HG02798 (cell line): ENCODE data around the gene C11orf68.
A peak's percentile ranks its signal among the peaks of the same experiment; 100 is the strongest.

Experiments
- ATAC-seq: cut with Tn5 transposase; IDR thresholded peaks from one replicate; pipeline ENCODE4 v1.9.1; 2021; ENCODE audit warnings: mild to moderate bottlenecking; ENCODE audit not compliant: unreplicated experiment, poor library complexity

Gene C11orf68

GRCh38 chr11:65945430-65945911 is 26.6 kb upstream of the C11orf68 start, which contains the start of gene TSGA10IP:
Gene TSGA10IP, plus strand, starts transcription at chr11:65945480. Its CDS starts 196 bp downstream, at chr11:65945676.
- no peak for ATAC-seq

DNA sequence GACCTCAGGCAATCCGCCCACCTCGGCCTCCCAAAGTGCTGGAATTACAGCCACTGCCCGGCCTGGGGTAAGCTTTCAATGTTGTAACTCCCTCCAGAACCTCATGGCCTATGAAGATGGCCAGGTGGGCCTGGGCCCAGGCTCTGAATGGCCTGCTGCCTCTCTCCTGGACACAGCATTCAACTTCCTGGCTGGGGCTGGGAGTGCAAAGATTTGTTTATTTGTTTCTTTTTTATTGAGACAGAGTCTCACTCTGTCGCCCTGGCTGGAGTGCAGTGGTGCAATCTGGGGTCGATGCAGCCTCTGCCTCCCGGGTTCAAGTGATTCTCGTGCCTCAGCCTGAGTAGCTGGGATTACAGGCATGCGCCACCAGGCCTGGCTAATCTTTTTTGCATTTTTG is 25.9 kb upstream of the C11orf68 start:
- ATAC-seq: no peak

- no peak for ATAC-seq
Measured at GRCh38 chr11:65944191-65944590, 25.3 kb upstream of the C11orf68 start.

DNA sequence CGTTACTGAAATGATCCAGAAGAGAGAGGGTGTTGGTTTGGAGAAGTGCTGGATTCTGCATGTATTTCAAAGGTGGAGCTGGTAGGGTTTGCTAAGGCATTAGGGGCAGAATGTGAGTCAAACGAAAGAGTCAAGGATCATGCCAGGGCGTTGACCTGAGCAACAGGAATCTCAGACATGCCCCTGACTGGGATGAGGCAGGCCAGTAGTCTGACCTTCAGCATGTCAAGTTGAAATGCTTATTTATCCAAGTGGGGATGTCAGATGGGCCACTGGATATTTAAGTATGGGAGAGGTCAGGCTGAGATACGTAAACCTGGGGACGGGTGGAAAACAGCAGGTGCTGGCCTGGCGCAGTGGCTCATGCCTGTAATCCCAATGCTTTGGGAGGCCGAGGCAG is 23.7 kb upstream of the C11orf68 start:
- ATAC-seq: no peak

- no peak for ATAC-seq
Measured at GRCh38 chr11:65941720-65942310, 23.0 kb upstream of the C11orf68 start.

GRCh38 chr11:65937766-65938165 is 18.9 kb upstream of the C11orf68 start:
- no peak for ATAC-seq

DNA sequence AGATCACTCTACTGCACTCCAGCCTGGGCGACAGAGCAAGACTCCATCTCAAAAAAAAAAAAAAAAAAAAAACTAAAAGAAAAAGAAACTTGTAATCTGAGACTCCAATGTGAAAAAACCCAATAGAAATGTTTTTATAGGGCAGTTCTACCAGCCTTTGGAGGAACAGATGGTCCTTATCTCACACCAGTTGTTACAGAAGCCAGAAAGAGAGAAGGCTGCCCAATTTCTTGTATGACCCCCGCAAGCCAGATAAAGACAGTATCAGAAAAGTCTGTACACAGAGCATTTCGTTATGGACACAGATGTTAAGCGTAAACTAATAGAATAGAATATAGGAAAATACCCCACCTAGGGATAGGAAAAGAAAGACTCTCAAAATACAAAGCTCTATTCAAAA is 15.2 kb upstream of the C11orf68 start:
- no peak for ATAC-seq

- ATAC-seq: no peak
Measured at GRCh38 chr11:65932558-65932919, 13.7 kb upstream of the C11orf68 start.

DNA sequence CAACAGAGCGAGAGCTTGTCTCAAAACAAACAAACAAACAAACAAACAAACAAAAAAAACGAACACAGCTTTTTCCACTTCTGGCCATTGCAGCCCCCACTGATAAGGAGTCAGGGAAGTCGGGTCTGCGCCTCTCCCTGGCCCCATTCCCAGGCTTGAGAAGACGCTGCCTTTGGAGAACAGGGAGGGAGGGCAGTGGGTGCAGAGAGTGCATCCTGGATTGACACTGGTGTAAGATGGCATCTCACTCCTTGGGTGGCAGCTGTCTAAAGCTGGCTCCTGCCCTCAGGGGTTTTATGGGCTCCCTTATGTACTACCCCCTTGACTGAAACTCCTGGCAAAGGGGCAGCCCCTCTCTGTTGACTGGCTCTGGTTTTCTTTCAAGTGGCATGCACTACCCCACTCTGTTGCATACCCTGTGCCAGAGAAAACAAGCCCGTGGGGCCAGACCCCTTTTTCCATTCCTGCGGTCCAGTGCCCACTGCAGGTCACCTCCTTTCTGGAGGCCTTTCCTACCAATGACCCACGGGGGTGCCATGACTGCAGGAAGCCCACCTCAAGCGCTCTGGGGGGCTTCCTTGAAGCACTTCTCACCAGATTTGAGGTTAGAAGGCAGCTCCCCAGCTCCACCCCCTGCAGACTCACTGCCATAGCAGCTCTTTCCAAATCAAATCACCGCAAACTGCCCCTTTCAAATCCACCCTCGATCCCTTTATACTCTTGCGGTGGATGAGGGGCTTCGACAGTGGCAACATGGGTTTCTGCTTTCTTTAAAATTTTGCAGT is 13.1 kb upstream of the C11orf68 start:
- ATAC-seq: no peak

DNA sequence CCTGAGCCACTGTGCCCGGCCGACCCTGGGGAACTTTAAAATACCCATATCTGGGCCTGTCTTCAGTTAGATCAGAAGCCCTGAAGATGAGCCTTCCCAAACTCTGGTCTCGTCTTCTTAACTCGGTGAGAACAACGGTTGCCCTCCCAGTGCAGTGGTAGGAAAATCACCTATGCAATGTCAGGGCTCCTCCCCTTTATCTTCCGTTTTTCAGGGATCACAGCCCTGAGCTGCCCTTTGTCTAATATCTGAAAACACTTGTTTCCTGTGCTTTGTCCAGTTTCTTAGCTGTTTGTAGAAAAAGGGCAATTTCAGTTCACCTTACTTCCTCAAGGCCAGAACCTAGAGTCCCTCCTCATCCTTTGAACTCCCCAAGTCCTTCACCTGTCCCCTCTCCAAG is 9.8 kb upstream of the C11orf68 start:
- no peak for ATAC-seq

GRCh38 chr11:65927904-65928397 is 9.1 kb upstream of the C11orf68 start:
- ATAC-seq: peak; percentile 74

DNA sequence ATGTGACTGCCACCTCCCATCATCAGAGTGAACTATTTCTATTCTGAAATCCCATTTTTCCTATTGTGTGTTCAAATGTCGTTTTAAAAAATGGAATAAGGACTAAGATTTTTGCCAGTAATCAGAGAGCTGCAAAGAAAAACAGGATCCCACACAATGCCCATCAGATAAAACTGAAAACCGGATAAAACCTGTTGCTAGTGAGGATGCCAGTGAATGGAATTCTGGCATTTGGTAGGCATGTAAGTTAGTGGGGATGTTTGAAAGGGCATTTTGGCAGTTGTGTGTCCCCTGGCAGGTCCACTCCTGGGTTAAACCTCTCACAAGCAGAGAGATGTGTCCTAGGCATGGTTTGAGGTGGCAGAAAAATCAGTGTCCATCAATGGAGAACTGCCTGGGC is 6.5 kb upstream of the C11orf68 start:
- no peak for ATAC-seq

- ATAC-seq: no peak
Measured at GRCh38 chr11:65922565-65922964, 3.7 kb upstream of the C11orf68 start.

DNA sequence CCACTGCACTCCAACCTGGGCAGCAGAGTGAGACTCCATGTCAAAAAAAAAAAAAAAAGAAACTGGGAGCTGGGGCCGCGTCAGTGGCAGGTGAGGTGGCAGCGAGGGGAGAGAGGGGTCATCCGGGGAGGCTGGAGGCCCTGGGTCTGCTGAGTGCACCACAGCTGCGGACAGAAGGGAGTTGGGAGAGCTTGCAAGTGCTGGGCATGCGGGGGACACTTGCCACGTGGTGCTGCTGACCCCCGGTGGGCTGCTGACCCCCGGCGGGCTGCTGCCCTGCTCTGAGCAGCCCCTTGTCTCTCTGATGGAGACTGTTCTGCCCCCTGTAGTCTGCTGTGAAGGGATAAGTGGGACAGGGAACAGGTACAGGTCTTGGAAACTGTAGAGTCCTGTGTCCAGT is 3.0 kb upstream of the C11orf68 start:
- ATAC-seq: no peak

DNA sequence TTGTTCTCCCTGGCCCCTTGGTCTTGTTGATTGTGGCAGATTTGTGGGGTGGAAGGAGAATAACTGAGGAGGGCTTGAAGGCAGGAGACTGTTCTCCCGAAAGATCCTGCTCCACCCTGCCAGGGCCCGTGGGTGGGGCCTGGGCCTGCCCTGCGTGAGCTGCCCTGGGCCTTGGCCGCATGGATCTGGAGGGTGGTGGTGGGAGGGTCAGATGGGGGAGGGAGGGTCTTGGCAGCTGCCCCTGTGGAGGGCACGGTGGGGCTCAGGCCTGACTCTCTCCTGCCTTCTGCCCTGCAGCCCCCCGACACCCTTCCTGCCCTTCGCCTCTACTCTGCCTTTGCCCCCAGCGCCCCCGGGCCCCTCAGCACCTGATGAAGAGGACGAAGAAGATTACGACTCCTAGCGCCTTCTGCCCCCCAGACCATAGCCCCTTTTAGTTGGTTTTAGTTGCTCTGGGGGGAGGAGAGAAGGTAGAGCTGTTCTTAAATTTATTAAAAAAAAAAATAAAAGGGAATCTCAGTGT is 2.2 kb upstream of the C11orf68 start:
- no peak for ATAC-seq

GRCh38 chr11:65920372-65920802 is 1.5 kb upstream of the C11orf68 start:
- no peak for ATAC-seq

- peak; percentile 47 for ATAC-seq
Measured at GRCh38 chr11:65919573-65920371, 910 bp upstream of the C11orf68 start.

GRCh38 chr11:65919141-65919572 is 295 bp upstream of the C11orf68 start, which contains the start of gene DRAP1:
Gene DRAP1, plus strand, starts transcription at chr11:65919426. Its CDS starts 76 bp downstream, at chr11:65919502.
- peak; percentile 87 for ATAC-seq

- ATAC-seq: no peak
Measured at GRCh38 chr11:65917434-65918210, 1.2 kb downstream of the C11orf68 start.

DNA sequence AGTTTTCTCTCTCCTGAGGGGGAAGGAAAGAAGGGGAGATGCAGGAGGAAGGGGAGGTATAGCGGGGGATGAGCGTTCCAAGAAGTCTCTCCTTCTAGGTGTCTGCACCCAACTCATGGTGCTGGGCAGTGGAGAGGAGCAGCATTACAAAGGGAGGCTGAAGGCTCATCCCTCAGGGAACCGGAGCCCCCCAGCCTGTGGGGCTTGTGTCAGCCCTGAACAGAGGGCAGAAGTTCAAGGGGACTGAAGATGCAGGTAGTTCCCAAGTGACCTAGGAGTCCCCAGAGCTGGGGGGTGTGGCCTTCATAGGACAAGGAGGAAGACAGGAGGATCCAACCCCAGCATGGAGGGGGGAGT is 1.8 kb downstream of the C11orf68 start:
- ATAC-seq: no peak
